VCaP (cell line): ENCODE measurements around the gene GAD1.

Source experiments
- H3K27ac ChIP-seq: fragments of 450-650 bp; 2 replicates; pipeline ENCODE4 v1.5.1; 2017
- CTCF ChIP-seq: fragments of 450-650 bp; conservative IDR thresholded peaks from 2 replicates; pipeline ENCODE4 v1.5.1; 2017; ENCODE audit warnings: mild to moderate bottlenecking, moderate library complexity

Gene GAD1

DNA sequence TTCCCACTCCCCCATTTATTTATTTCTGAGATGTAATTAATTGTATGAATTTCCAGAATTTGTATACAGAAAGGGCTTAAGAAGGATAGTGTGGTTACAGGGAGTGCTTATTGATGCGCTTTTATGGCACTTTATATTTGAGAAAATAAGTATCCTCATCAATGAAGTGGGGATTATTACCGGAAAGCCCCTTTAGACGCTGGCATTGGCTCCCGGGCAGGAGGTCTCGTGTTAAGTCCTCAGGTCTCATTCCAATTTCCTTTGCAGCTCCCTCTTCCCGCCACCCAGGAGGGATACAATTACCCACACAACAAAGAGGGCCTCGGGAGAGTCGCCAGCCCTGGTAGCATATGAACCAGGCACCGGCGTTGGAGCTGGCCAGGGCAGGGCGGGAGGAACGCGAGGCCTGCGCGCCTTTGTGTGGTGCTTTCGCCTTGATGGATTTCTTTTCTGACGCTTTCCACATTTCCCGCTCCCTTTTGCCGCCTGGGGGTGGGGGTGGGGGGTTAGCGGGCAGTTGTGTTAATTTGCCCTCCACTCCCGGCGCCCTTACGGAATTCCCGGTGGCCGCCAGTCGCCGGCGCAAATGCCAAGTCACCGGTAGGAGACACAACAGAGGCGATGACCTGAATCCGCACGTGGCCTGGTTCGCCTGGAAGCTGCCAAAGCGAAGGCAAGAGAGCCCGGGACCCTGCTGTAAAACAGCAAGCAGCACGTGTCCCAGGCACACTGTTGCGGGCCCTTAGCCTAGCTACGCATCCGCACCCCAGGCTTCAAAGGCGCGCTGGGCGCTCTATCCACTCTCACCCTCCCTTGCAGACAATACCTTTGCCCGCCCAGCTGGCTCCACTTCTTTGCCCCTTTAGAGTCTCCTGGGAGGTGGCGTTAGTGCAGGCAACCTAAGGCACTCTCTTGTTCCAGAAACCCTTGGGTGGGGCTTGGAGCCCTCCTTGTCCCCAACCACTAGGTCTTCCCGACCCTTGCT is 3.3 kb downstream of the GAD1 start:
- no peak for TF ChIP-seq CTCF
- H3K27ac ChIP-seq = no peak overlapping the region

- no peak for TF ChIP-seq CTCF
- no peak overlapping the region for H3K27ac ChIP-seq
Measured at GRCh38 chr2:170820757-170821530, 4.3 kb downstream of the GAD1 start.

- TF ChIP-seq CTCF = no peak
- no peak overlapping the region for H3K27ac ChIP-seq
Measured at GRCh38 chr2:170821531-170822289, 5.0 kb downstream of the GAD1 start.

GRCh38 chr2:170822290-170823087 is 5.8 kb downstream of the GAD1 start:
- no peak for TF ChIP-seq CTCF
- no peak overlapping the region for H3K27ac ChIP-seq

DNA sequence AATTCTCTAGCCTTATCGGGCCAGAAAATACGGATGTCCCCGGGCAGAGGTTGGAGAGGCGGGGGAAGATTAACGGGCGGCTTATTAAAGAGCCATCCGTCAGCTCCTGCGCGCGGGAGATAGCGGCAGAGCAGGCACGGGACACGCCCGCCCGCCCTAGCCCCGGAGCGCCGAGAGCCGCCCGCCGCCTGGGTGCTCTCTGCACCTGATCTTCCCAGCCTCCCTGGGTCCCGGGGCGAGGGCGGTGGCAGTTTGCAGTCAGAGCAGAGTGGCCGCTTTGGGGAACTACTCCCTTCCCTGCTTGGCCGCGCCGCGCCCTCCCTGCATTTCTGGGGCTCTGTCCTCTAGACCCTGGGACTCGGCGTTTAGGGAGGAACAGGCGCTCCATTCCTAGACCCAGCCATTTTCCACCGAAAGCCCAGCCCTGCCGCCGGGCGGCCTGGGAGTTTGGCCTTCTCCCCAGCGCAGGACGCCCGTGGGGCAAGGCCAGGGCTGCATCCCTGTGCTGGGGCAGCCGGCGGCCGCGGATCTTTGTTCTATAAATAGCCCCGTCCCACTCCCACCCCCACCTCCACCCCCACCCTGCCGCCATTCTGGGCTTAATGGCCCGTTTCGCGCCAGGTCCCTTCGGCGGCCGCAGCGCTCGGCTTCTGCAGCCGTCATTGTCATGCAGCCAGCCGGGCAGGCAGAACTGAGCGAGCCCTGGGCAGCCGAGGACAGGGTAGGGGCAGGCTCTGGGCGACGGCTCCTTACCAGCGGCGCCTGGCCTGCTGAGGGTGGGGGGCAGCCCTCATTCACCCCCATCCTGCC is 6.6 kb downstream of the GAD1 start:
- no peak for TF ChIP-seq CTCF
- H3K27ac ChIP-seq = no peak overlapping the region

GRCh38 chr2:170823898-170824215 is 7.2 kb downstream of the GAD1 start:
- no peak for TF ChIP-seq CTCF
- no peak overlapping the region for H3K27ac ChIP-seq
